ENCODE measurements around the gene NOTCH4.
"Not testable (repeated sequence)": the region's sequence is repeated elsewhere in the genome, so short reads cannot be mapped to it uniquely, and the experiment has no call there.

The NOTCH4 gene

GRCh38 chr6:32214126-32214525 lies 9.7 kb downstream of the NOTCH4 start:
- Histone ChIP-seq H4K20me1 (ENCODE audit: insufficient read depth, low read length) (no peaks in the 10 kb centered on the region), H3K27me3 (replicated peaks; ENCODE audit: insufficient read depth, low read length) (peaks cover 31% of the 10 kb centered on the region), H3K4me3 (ENCODE audit: low read length) (no peak overlapping the region), H3K9me2 (replicated peaks; ENCODE audit: insufficient read depth, low read length) (no peaks in the 10 kb centered on the region), H3K9ac (ENCODE audit: low read length) (no peak overlapping the region), H3K9me3 (replicated peaks; ENCODE audit: insufficient read depth, low read length) (no peaks in the 10 kb centered on the region), H3K4me1 (ENCODE audit: low read length) (no peaks in the 10 kb centered on the region), H3K4me2 (ENCODE audit: low read depth, low read length) (no peak overlapping the region), H3K79me2 (ENCODE audit: low read length) (no peaks in the 10 kb centered on the region), H2AFZ (ENCODE audit: low read length) (no peak overlapping the region), H3K36me3 (replicated peaks; ENCODE audit: insufficient read depth, low read length) (no peaks in the 10 kb centered on the region), H3K27ac (ENCODE audit: low read length) (no peak overlapping the region), H3F3A (ENCODE audit: insufficient read depth, low read length) (no peaks in the 10 kb centered on the region)
- DNase-seq: no peak
- TF ChIP-seq EZH2phosphoT487 (IDR thresholded peaks at IDR 0.05; ENCODE audit: low read length): no peak
- no peak for TF ChIP-seq EZH2 (optimal IDR thresholded peaks at IDR 0.05; ENCODE audit: low read depth, low read length)
- TF ChIP-seq CTCF (IDR thresholded peaks at IDR 0.05; ENCODE audit: low read length): no peak

- Histone ChIP-seq H3F3A (ENCODE audit: insufficient read depth, low read length) (no peaks in the 10 kb centered on the region), H3K79me2 (ENCODE audit: low read length) (no peaks in the 10 kb centered on the region), H3K4me3 (ENCODE audit: low read length) (no peak overlapping the region), H3K4me1 (ENCODE audit: low read length) (no peaks in the 10 kb centered on the region), H3K9me2 (replicated peaks; ENCODE audit: insufficient read depth, low read length) (no peaks in the 10 kb centered on the region), H3K27ac (ENCODE audit: low read length) (no peak overlapping the region), H3K27me3 (replicated peaks; ENCODE audit: insufficient read depth, low read length) (peaks cover 27% of the 10 kb centered on the region), H3K9me3 (replicated peaks; ENCODE audit: insufficient read depth, low read length) (no peaks in the 10 kb centered on the region), H3K4me2 (ENCODE audit: low read depth, low read length) (no peak overlapping the region), H3K36me3 (replicated peaks; ENCODE audit: insufficient read depth, low read length) (no peaks in the 10 kb centered on the region), H3K9ac (ENCODE audit: low read length) (no peak overlapping the region), H4K20me1 (ENCODE audit: insufficient read depth, low read length) (no peaks in the 10 kb centered on the region), H2AFZ (ENCODE audit: low read length) (no peak overlapping the region)
- TF ChIP-seq EZH2phosphoT487 (IDR thresholded peaks at IDR 0.05; ENCODE audit: low read length): no peak
- no peak for TF ChIP-seq EZH2 (optimal IDR thresholded peaks at IDR 0.05; ENCODE audit: low read depth, low read length)
- TF ChIP-seq CTCF (IDR thresholded peaks at IDR 0.05; ENCODE audit: low read length): no peak
- DNase-seq: no peak
Observed at GRCh38 chr6:32213649-32214048, 10.2 kb downstream of the NOTCH4 start.

- no peak for DNase-seq
- Histone ChIP-seq H3K4me1 (ENCODE audit: low read length) (no peaks in the 10 kb centered on the region), H3K27ac (ENCODE audit: low read length) (no peak overlapping the region), H3K4me2 (ENCODE audit: low read depth, low read length) (no peak overlapping the region), H3K79me2 (ENCODE audit: low read length) (no peaks in the 10 kb centered on the region), H3K36me3 (replicated peaks; ENCODE audit: insufficient read depth, low read length) (no peaks in the 10 kb centered on the region), H3K9me3 (replicated peaks; ENCODE audit: insufficient read depth, low read length) (no peaks in the 10 kb centered on the region), H3K9me2 (replicated peaks; ENCODE audit: insufficient read depth, low read length) (no peaks in the 10 kb centered on the region), H3K9ac (ENCODE audit: low read length) (no peak overlapping the region), H4K20me1 (ENCODE audit: insufficient read depth, low read length) (no peaks in the 10 kb centered on the region), H3F3A (ENCODE audit: insufficient read depth, low read length) (no peaks in the 10 kb centered on the region), H2AFZ (ENCODE audit: low read length) (no peak overlapping the region), H3K4me3 (ENCODE audit: low read length) (no peak overlapping the region), H3K27me3 (replicated peaks; ENCODE audit: insufficient read depth, low read length) (peaks cover 14% of the 10 kb centered on the region; the same call in 1 of the 2 replicates)
- no peak for TF ChIP-seq EZH2phosphoT487 (IDR thresholded peaks at IDR 0.05; ENCODE audit: low read length)
- TF ChIP-seq CTCF (IDR thresholded peaks at IDR 0.05; ENCODE audit: low read length): no peak
- no peak for TF ChIP-seq EZH2 (optimal IDR thresholded peaks at IDR 0.05; ENCODE audit: low read depth, low read length)
Observed at GRCh38 chr6:32212076-32212760, 11.6 kb downstream of the NOTCH4 start.

- not testable (repeated sequence) for H3K4me3 ChIP-seq (ENCODE audit: low read length); H4K20me1 ChIP-seq (ENCODE audit: insufficient read depth, low read length); H3K27ac ChIP-seq (ENCODE audit: low read length); H2AFZ ChIP-seq (ENCODE audit: low read length); H3K4me2 ChIP-seq (ENCODE audit: low read depth, low read length); H3K36me3 ChIP-seq (replicated peaks; ENCODE audit: insufficient read depth, low read length); H3K9ac ChIP-seq (ENCODE audit: low read length); H3F3A ChIP-seq (ENCODE audit: insufficient read depth, low read length); DNase-seq; H3K4me1 ChIP-seq (ENCODE audit: low read length); H3K79me2 ChIP-seq (ENCODE audit: low read length); H3K9me2 ChIP-seq (replicated peaks; ENCODE audit: insufficient read depth, low read length); H3K9me3 ChIP-seq (replicated peaks; ENCODE audit: insufficient read depth, low read length)
- H3K27me3 ChIP-seq (replicated peaks; ENCODE audit: insufficient read depth, low read length): peaks cover 10% of the 10 kb centered on the region; the same call in 1 of the 2 replicates
Observed at GRCh38 chr6:32211432-32211831, 12.4 kb downstream of the NOTCH4 start.

All from MM.1S (cell line).